Measurements from ENCODE around the gene KRT28.

Gene KRT28

DNA sequence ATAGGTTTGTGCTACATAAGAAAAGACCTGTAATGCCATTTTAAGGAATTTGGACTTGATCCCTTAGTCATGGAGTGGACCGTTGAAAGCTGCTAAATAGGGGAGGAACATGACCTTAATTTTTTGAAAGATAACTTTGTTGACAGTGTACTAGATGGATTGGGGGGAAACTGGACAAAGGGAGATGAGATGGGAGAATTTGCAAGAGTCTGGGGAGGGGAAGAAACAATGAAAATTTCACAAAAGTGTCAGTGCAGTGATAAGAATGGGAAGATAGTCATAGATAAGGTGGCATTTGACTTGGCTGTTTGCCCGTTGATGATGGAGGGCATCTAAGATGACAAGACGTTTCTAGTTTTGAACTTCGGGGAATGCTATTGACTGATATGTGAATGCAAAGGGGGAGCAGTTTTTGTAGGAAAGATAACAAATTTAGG is 44.9 kb upstream of the KRT28 start:
- no peak for TF ChIP-seq ZNF70 (CRISPR knock-in tag; IDR thresholded peaks at IDR 0.05)
- no peak for TF ChIP-seq ZNF565 (CRISPR knock-in tag; conservative IDR thresholded peaks at IDR 0.05; ENCODE audit: low read depth)
- no peak for TF ChIP-seq RARB (CRISPR knock-in tag; IDR thresholded peaks at IDR 0.05)
- ATAC-seq, result no peak

DNA sequence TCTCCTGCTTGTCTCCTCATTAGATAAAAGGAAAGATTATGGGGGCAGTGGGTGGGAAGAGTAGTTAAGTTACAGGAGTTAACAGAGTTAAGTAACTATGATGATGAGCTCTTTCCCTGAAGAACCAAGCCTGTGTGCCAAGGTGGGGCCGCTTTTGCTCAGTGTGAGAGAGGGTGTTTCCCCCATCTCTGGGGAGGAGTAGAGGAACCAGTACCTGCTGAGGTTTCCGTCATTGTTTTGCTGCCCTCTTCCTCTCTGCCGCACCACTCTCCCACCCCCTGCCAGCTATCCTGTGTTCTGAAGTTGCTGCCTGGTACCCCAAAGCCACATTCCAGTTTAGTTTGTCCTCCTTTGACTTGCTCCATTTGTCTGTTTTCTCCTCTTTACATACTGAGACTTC is 43.5 kb upstream of the KRT28 start:
- ATAC-seq, result no peak
- TF ChIP-seq RARB (CRISPR knock-in tag; IDR thresholded peaks at IDR 0.05), result no peak
- no peak for TF ChIP-seq TCF4 (CRISPR knock-in tag; IDR thresholded peaks at IDR 0.05; ENCODE audit: borderline replicate concordance)
- TF ChIP-seq, protein P1, sequence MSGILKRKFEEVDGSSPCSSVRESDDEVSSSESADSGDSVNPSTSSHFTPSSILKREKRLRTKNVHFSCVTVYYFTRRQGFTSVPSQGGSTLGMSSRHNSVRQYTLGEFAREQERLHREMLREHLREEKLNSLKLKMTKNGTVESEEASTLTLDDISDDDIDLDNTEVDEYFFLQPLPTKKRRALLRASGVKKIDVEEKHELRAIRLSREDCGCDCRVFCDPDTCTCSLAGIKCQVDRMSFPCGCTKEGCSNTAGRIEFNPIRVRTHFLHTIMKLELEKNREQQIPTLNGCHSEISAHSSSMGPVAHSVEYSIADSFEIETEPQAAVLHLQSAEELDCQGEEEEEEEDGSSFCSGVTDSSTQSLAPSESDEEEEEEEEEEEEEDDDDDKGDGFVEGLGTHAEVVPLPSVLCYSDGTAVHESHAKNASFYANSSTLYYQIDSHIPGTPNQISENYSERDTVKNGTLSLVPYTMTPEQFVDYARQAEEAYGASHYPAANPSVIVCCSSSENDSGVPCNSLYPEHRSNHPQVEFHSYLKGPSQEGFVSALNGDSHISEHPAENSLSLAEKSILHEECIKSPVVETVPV (CRISPR knock-in tag; IDR thresholded peaks at IDR 0.05), result no peak
- TF ChIP-seq ZNF70 (CRISPR knock-in tag; IDR thresholded peaks at IDR 0.05), result no peak
- no peak for TF ChIP-seq ESRRG (CRISPR knock-in tag; IDR thresholded peaks at IDR 0.05)
- TF ChIP-seq ZFP30 (CRISPR knock-in tag; IDR thresholded peaks at IDR 0.05), result no peak
- no peak for TF ChIP-seq ZNF565 (CRISPR knock-in tag; conservative IDR thresholded peaks at IDR 0.05; ENCODE audit: low read depth)

DNA sequence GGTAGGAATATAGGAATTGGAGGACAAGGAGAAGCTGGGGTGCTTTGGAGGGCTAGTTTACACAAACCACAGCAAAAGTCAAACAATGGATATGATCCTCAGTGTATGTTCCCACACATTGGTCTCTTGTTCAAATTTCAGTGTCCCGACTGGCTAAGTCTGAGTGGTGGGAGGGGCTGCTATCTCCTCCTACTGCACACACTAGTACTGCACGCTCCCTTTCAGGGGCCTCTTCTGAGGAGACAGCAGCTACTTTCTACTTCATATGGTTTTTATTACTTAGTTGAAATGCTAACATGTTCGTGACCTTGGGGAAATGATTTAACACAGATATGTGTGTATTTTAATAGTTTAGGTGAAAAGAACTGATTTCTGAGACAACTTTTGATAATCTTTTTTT is 41.5 kb upstream of the KRT28 start:
- ATAC-seq, result no peak
- TF ChIP-seq, protein P2, sequence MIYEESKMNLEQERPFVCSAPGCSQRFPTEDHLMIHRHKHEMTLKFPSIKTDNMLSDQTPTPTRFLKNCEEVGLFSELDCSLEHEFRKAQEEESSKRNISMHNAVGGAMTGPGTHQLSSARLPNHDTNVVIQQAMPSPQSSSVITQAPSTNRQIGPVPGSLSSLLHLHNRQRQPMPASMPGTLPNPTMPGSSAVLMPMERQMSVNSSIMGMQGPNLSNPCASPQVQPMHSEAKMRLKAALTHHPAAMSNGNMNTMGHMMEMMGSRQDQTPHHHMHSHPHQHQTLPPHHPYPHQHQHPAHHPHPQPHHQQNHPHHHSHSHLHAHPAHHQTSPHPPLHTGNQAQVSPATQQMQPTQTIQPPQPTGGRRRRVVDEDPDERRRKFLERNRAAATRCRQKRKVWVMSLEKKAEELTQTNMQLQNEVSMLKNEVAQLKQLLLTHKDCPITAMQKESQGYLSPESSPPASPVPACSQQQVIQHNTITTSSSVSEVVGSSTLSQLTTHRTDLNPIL (CRISPR knock-in tag; IDR thresholded peaks at IDR 0.05; ENCODE audit: low read depth), result no peak

DNA sequence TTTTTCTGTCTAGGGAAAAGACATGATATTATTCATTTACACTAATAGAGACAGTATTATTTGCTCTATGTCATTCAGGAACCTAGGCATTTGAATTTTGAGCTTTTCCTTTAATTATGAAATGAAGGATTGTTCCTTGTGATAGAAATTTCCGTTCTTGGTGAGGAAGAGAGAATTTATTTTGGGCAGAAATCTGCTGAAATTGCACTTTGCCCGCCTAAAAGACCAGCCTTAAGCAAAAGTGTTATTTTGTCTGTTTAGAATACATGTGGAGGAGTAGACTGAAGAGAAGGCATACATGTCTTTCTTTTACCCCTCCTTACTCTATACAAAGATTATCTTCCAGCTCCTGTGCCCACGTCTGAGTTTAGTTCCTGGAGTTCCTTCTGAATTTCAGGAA is 39.4 kb upstream of the KRT28 start:
- ATAC-seq, result no peak
- TF ChIP-seq RARB (CRISPR knock-in tag; IDR thresholded peaks at IDR 0.05) (no peak), ZNF70 (CRISPR knock-in tag; IDR thresholded peaks at IDR 0.05) (no peak), GLIS3 (CRISPR knock-in tag; IDR thresholded peaks at IDR 0.05) (no peak), ZC3H10 (CRISPR knock-in tag; IDR thresholded peaks at IDR 0.05) (no peak), ISL1 (CRISPR knock-in tag; IDR thresholded peaks at IDR 0.05) (no peak), ARNTL (CRISPR knock-in tag; IDR thresholded peaks at IDR 0.05; ENCODE audit: borderline replicate concordance, low read depth) (no peak), ZNF565 (CRISPR knock-in tag; conservative IDR thresholded peaks at IDR 0.05; ENCODE audit: low read depth) (no peak), ZFP3 (CRISPR knock-in tag; IDR thresholded peaks at IDR 0.05) (no peak), ZFP30 (CRISPR knock-in tag; IDR thresholded peaks at IDR 0.05) (no peak), PPARA (CRISPR knock-in tag; IDR thresholded peaks at IDR 0.05; ENCODE audit: borderline replicate concordance) (no peak), ESRRG (CRISPR knock-in tag; IDR thresholded peaks at IDR 0.05) (no peak), SNAI2 (CRISPR knock-in tag; IDR thresholded peaks at IDR 0.05) (no peak), OSR1 (CRISPR knock-in tag; IDR thresholded peaks at IDR 0.05) (no peak), CSDC2 (CRISPR knock-in tag; IDR thresholded peaks at IDR 0.05) (no peak)
- TF ChIP-seq, protein P2 (CRISPR knock-in tag; IDR thresholded peaks at IDR 0.05; ENCODE audit: low read depth), result no peak
- TF ChIP-seq, protein P1 (CRISPR knock-in tag; IDR thresholded peaks at IDR 0.05), result no peak
- TF ChIP-seq, protein P3, sequence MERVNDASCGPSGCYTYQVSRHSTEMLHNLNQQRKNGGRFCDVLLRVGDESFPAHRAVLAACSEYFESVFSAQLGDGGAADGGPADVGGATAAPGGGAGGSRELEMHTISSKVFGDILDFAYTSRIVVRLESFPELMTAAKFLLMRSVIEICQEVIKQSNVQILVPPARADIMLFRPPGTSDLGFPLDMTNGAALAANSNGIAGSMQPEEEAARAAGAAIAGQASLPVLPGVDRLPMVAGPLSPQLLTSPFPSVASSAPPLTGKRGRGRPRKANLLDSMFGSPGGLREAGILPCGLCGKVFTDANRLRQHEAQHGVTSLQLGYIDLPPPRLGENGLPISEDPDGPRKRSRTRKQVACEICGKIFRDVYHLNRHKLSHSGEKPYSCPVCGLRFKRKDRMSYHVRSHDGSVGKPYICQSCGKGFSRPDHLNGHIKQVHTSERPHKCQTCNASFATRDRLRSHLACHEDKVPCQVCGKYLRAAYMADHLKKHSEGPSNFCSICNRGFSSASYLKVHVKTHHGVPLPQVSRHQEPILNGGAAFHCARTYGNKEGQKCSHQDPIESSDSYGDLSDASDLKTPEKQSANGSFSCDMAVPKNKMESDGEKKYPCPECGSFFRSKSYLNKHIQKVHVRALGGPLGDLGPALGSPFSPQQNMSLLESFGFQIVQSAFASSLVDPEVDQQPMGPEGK (CRISPR knock-in tag; IDR thresholded peaks at IDR 0.05; ENCODE audit: borderline replicate concordance), result no peak
- TF ChIP-seq, protein P4, sequence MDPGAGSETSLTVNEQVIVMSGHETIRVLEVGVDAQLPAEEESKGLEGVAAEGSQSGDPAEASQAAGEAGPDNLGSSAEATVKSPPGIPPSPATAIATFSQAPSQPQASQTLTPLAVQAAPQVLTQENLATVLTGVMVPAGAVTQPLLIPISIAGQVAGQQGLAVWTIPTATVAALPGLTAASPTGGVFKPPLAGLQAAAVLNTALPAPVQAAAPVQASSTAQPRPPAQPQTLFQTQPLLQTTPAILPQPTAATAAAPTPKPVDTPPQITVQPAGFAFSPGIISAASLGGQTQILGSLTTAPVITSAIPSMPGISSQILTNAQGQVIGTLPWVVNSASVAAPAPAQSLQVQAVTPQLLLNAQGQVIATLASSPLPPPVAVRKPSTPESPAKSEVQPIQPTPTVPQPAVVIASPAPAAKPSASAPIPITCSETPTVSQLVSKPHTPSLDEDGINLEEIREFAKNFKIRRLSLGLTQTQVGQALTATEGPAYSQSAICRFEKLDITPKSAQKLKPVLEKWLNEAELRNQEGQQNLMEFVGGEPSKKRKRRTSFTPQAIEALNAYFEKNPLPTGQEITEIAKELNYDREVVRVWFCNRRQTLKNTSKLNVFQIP (CRISPR knock-in tag; IDR thresholded peaks at IDR 0.05; ENCODE audit: borderline replicate concordance, low read depth), result no peak
- TF ChIP-seq, protein P5, sequence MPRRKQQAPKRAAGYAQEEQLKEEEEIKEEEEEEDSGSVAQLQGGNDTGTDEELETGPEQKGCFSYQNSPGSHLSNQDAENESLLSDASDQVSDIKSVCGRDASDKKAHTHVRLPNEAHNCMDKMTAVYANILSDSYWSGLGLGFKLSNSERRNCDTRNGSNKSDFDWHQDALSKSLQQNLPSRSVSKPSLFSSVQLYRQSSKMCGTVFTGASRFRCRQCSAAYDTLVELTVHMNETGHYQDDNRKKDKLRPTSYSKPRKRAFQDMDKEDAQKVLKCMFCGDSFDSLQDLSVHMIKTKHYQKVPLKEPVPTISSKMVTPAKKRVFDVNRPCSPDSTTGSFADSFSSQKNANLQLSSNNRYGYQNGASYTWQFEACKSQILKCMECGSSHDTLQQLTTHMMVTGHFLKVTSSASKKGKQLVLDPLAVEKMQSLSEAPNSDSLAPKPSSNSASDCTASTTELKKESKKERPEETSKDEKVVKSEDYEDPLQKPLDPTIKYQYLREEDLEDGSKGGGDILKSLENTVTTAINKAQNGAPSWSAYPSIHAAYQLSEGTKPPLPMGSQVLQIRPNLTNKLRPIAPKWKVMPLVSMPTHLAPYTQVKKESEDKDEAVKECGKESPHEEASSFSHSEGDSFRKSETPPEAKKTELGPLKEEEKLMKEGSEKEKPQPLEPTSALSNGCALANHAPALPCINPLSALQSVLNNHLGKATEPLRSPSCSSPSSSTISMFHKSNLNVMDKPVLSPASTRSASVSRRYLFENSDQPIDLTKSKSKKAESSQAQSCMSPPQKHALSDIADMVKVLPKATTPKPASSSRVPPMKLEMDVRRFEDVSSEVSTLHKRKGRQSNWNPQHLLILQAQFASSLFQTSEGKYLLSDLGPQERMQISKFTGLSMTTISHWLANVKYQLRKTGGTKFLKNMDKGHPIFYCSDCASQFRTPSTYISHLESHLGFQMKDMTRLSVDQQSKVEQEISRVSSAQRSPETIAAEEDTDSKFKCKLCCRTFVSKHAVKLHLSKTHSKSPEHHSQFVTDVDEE (CRISPR knock-in tag; IDR thresholded peaks at IDR 0.05), result no peak
